IMR-90 (cell line): ENCODE data around the gene PLAAT2. TPM values are rescaled to one million over a fixed set of nuclear protein-coding genes. Genes with fewer than 3 reads are reported as not detected.
A peak's percentile ranks its signal among the peaks of the same experiment; 100 is the strongest.

ENCODE experiments used
- ATAC-seq: fragments of 200-7000 bp; cut with Tn5 transposase; 2 replicates; pipeline ENCODE4 v1.9.1; 2020; ENCODE audit warnings: low read depth, mild to moderate bottlenecking, moderate library complexity
- BruUV-seq: library from RNA; stranded (reverse); fragments of 400-500 nt; replicated peaks from 2 replicates; lab custom pipeline; 2021; lab: Mats Ljungman, UMichigan
- CTCF ChIA-PET: fragments of 300-600 bp; formaldehyde crosslinking; extraction: SDS; loops from one replicate; lab custom pipeline; 2021; ENCODE audit warnings: antibody characterized with exemption; lab: Yijun Ruan, JAX
- POLR2A ChIA-PET: fragments of 300-600 bp; sonication (Branson Sonifier 250); formaldehyde crosslinking; loops from one replicate; lab custom pipeline; 2022; ENCODE audit warnings: antibody characterized with exemption; ENCODE audit not compliant: unreplicated experiment; lab: Charles Lee
- DNase-seq: peaks from one replicate; pipeline ENCODE4 v3.0.0; 2013
- H2AFZ ChIP-seq: replicated peaks from 2 replicates; pipeline ENCODE3; 2013; ENCODE audit warnings: low read length, mild to moderate bottlenecking; ENCODE audit not compliant: poor library complexity
- H2AK5ac ChIP-seq: 2 replicates; pipeline ENCODE4 v1.6.1; 2013; ENCODE audit warnings: low read depth, low read length, inconsistent platforms
- H2AK9ac ChIP-seq: replicated peaks from 2 replicates; pipeline ENCODE3; 2013; ENCODE audit warnings: mild to moderate bottlenecking, low read depth, low read length, moderate library complexity; ENCODE audit not compliant: poor library complexity
- H2BK120ac ChIP-seq: 2 replicates; pipeline ENCODE4 v1.6.1; 2013; ENCODE audit warnings: low read depth, low read length, inconsistent platforms
- H2BK15ac ChIP-seq: 3 replicates; pipeline ENCODE4 v1.6.1; 2013; ENCODE audit warnings: low read depth, low read length, inconsistent platforms
- H2BK20ac ChIP-seq: 2 replicates; pipeline ENCODE4 v1.6.1; 2013; ENCODE audit warnings: low read depth, mild to moderate bottlenecking, inconsistent platforms, low read length, moderate library complexity
- H2BK5ac ChIP-seq: 2 replicates; pipeline ENCODE4 v1.6.1; 2013; ENCODE audit warnings: mild to moderate bottlenecking, low read depth, low read length, inconsistent platforms; ENCODE audit not compliant: poor library complexity, severe bottlenecking
- H3K14ac ChIP-seq: replicated peaks from 2 replicates; pipeline ENCODE4 v1.6.1; 2013; ENCODE audit warnings: low read depth, low read length, inconsistent platforms
- H3K18ac ChIP-seq: 2 replicates; pipeline ENCODE4 v1.6.1; 2013; ENCODE audit warnings: low read depth, low read length, control low read depth
- H3K23ac ChIP-seq: 2 replicates; pipeline ENCODE4 v1.6.1; 2013; ENCODE audit warnings: low read depth, low read length, inconsistent platforms
- H3K27ac ChIP-seq: 2 replicates; pipeline ENCODE4 v1.5.1; 2013; ENCODE audit warnings: mild to moderate bottlenecking, control low read depth, low read length; ENCODE audit not compliant: insufficient read depth
- H3K27me3 ChIP-seq: 2 replicates; pipeline ENCODE4 v1.6.1; 2013; ENCODE audit warnings: low read length; ENCODE audit not compliant: control insufficient read depth, insufficient read depth
- H3K36me3 ChIP-seq: 2 replicates; pipeline ENCODE4 v1.6.1; 2013; ENCODE audit warnings: low read length, mixed read lengths; ENCODE audit not compliant: control insufficient read depth, insufficient read depth
- H3K4ac ChIP-seq: 2 replicates; pipeline ENCODE4 v1.6.1; 2013; ENCODE audit warnings: low read depth, low read length, inconsistent platforms
- H3K4me1 ChIP-seq: 2 replicates; pipeline ENCODE4 v1.6.1; 2013; ENCODE audit warnings: low read length, mixed read lengths; ENCODE audit not compliant: control insufficient read depth, insufficient read depth
- H3K4me2 ChIP-seq: 2 replicates; pipeline ENCODE4 v1.6.1; 2013; ENCODE audit warnings: low read depth, mild to moderate bottlenecking, control low read depth, low read length, moderate library complexity
- H3K4me3 ChIP-seq: 2 replicates; pipeline ENCODE4 v1.5.1; 2013; ENCODE audit warnings: low read depth, mild to moderate bottlenecking, control low read depth, low read length, moderate library complexity; ENCODE audit not compliant: insufficient read depth
- H3K56ac ChIP-seq: 2 replicates; pipeline ENCODE4 v1.6.1; 2013; ENCODE audit warnings: low read length, inconsistent platforms; ENCODE audit not compliant: insufficient read depth; ENCODE audit errors: extremely low read depth
- H3K79me1 ChIP-seq, 2 experiments: 2 replicates each; pipeline ENCODE4 v1.6.1; 2013; ENCODE audit warnings: low read length in 2 of 2, inconsistent platforms in 1 of 2, low read depth in 1 of 2
- H3K9ac ChIP-seq: 2 replicates; pipeline ENCODE4 v1.6.1; 2013; ENCODE audit warnings: low read depth, low read length, control low read depth
- H3K9me1 ChIP-seq: 2 replicates; pipeline ENCODE4 v1.6.1; 2013; ENCODE audit warnings: low read length, inconsistent platforms; ENCODE audit not compliant: insufficient read depth
- H3K9me3 ChIP-seq: 2 replicates; pipeline ENCODE4 v1.6.1; 2013; ENCODE audit warnings: low read length; ENCODE audit not compliant: control insufficient read depth, insufficient read depth
- H4K20me1 ChIP-seq: 2 replicates; pipeline ENCODE4 v1.6.1; 2013; ENCODE audit warnings: low read length, inconsistent platforms; ENCODE audit not compliant: insufficient read depth
- H4K5ac ChIP-seq: 2 replicates; pipeline ENCODE4 v1.6.1; 2013; ENCODE audit warnings: mild to moderate bottlenecking, low read depth, low read length, control low read depth
- H4K8ac ChIP-seq, 2 experiments: 2 replicates each; pipeline ENCODE4 v1.6.1; 2013; ENCODE audit warnings: low read depth in 2 of 2, low read length in 2 of 2, control low read depth in 1 of 2, inconsistent platforms in 1 of 2
- H4K91ac ChIP-seq: 2 replicates; pipeline ENCODE4 v1.6.1; 2013; ENCODE audit warnings: low read depth, low read length, inconsistent platforms; ENCODE audit not compliant: insufficient read depth
- CEBPB ChIP-seq: IDR thresholded peaks from 2 replicates; pipeline ENCODE4 v1.6.1; 2012; ENCODE audit warnings: low read depth, low read length, improper control_type of control experiment
- MAFK ChIP-seq: IDR thresholded peaks from 2 replicates; pipeline ENCODE4 v1.6.1; 2012; ENCODE audit warnings: low read depth, low read length, improper control_type of control experiment
- MAZ ChIP-seq: IDR thresholded peaks from 2 replicates; pipeline ENCODE4 v1.6.1; 2012; ENCODE audit warnings: low read depth, mild to moderate bottlenecking, low read length, improper control_type of control experiment, moderate library complexity, borderline replicate concordance
- SMC3 ChIP-seq: fragments of 150-350 bp; IDR thresholded peaks from 2 replicates; pipeline ENCODE4 v1.6.1; 2016; ENCODE audit warnings: low read depth, mild to moderate bottlenecking, antibody characterized with exemption, low read length, moderate library complexity
- WGBS, 2 experiments: methylation state at CpG; one replicate each; pipeline versions ENCODE4 v1.1.5 to v1.1.7; 2013; ENCODE audit warnings: missing lambda C conversion rate in 2 of 2; ENCODE audit not compliant: insufficient read length in 1 of 2; ENCODE audit errors: extremely low coverage in 2 of 2; 5-methylcytosine and 5-hydroxymethylcytosine counted together
- dilution Hi-C: fragments of 300-500 bp; cut with HindIII; formaldehyde crosslinking; loops from one replicate; pipeline ENCODE4 v1.14.3; 2018; ENCODE audit warnings: low sequenced_read_pairs; ENCODE audit not compliant: unreplicated experiment
- in situ Hi-C: fragments of 300-500 bp; cut with MboI; formaldehyde crosslinking; loops from 3 replicates; pipeline ENCODE4 v1.14.3; 2019; ENCODE audit warnings: low sequenced_read_pairs, inconsistent platforms, mixed read lengths
- intact Hi-C: fragments of 100-400 bp; cut with micrococcal nuclease; formaldehyde crosslinking; loops from 2 replicates; pipeline ENCODE4 v1.10.0; 2022
- polyA plus RNA-seq, 3 experiments: library from polyadenylated mRNA; depleted of rRNA; stranded (reverse); fragments of >200 nt; gene quantifications; 2 replicates each; pipeline ENCODE4 v1.2.3, GENCODE V29; 2012; ENCODE audit warnings: low replicate concordance in 1 of 3
- total RNA-seq: library from RNA; depleted of rRNA; stranded (reverse); fragments of >200 nt; gene quantifications from 2 replicates; pipeline ENCODE4 v1.2.3, GENCODE V29; 2012

The PLAAT2 gene
- total and polyA plus RNA-seq, 2 of the 4 experiments (the other 2 are of a cell fraction), result not detected

DNA sequence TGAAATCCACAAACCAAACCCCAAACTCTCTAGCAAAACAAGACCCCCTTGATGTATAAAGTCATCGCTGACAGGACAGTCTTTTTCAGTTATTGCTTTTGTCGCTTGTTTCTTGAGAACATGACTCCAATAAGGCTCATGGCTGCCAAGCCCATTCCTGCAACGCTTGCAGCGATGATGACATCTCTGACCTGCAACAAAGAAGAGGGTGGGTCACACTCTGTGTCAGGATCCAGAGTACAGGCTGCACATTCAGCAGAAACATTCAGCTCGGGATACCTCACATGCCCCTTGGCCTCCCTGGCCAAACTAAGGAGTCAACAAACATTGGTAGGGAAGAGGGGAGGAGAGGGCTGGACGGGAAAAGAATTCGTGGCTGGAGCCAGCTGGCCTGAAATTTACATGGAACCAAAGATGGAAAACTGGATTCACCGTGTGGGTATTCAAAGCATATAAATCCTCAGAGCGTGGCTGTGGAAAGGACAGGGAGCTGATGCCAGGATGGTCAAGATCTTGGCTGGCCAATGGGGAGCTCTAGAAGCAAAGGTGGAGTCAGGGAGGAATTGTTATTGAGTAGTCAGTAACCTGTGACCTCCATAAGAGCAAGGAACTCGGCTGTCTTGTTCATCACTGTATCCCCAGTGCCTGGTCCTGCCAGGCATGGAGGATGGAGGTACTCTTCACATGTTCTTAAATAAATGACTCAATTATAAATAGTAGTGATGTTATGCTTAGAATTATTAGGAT lies 11.8 kb upstream of the PLAAT2 start:
- Histone ChIP-seq H4K8ac (peak overlapping the region; percentile 95 to 96), H3K79me1 (no peaks in the 10 kb centered on the region), H3K27me3 (no peaks in the 10 kb centered on the region), H3K9ac (peak overlapping the region; percentile 10; the same call in 1 of the 2 replicates), H3K4ac (peak overlapping the region; percentile 59), H3K27ac (peak overlapping the region; percentile 45; the same call in 1 of the 2 replicates), H2BK120ac (peak overlapping the region; percentile 49), H2AK5ac (no peak overlapping the region), H3K4me3 (0 out of 2 replicates have a peak overlapping the region, but pooled peaks have one; percentile 15), H2AK9ac (peak overlapping the region; percentile 3), H2BK5ac (no peak overlapping the region), H2BK15ac (no peak overlapping the region), H4K91ac (peak overlapping the region; percentile 53), H3K4me1 (peaks cover 8% of the 10 kb centered on the region), H3K14ac (peak overlapping the region; percentile 51), H3K9me1 (peaks cover 8% of the 10 kb centered on the region), H4K20me1 (no peaks in the 10 kb centered on the region), H2BK20ac (peak overlapping the region; percentile 30; the same call in 1 of the 2 replicates), H4K5ac (peak overlapping the region; percentile 76), H3K9me3 (no peaks in the 10 kb centered on the region), H3K23ac (peak overlapping the region; percentile 26; the same call in 1 of the 2 replicates), H3K4me2 (peak overlapping the region; percentile 74), H2AFZ (peak overlapping the region; percentile 85), H3K56ac (peak overlapping the region; percentile 44; the same call in 1 of the 2 replicates), H3K36me3 (no peaks in the 10 kb centered on the region), H3K18ac (peak overlapping the region; percentile 58)
- peak; percentile 27 for DNase-seq
- intact Hi-C loops (no loop called here), in situ Hi-C loops (no loop called here), dilution Hi-C loops (no loop called here)
- CTCF ChIA-PET, result no interaction called here
- no TSS peak for BruUV-seq
- ATAC-seq, result peak; percentile 61
- POLR2A ChIA-PET, result no interaction called here
- no peak for TF ChIP-seq SMC3
- 0 out of 2 replicates have a peak, but pooled peaks have one; percentile 10 for TF ChIP-seq MAFK
- TF ChIP-seq MAZ, result no peak
- TF ChIP-seq CEBPB, result peak; percentile 22; the same call in 1 of the 2 replicates
- WGBS, 2 experiments, result 57% methylated on average over 7 of the region's 10 CpGs; no CpG with 5 or more reads in 1 of the 2 experiments
